HEK293 (cell line): ENCODE measurements around the gene CREM.
A peak's percentile ranks its signal among the peaks of the same experiment; 100 is the strongest.

Experiments used
- BCL11B ChIP-seq: fragments of 450-650 bp; formaldehyde crosslinking; IDR thresholded peaks from 2 replicates; pipeline ENCODE4 v1.5.1; 2016; ENCODE audit warnings: low read depth, missing biosample characterization, missing genetic modification characterization
- GLI4 ChIP-seq: fragments of 450-650 bp; formaldehyde crosslinking; IDR thresholded peaks from 2 replicates; pipeline ENCODE4 v1.5.1; 2016; ENCODE audit warnings: missing biosample characterization, missing genetic modification characterization
- HOXC10 ChIP-seq: sonication (generic); formaldehyde crosslinking; IDR thresholded peaks from 2 replicates; pipeline ENCODE4 v1.8.1; 2023; ENCODE audit warnings: mild to moderate bottlenecking, missing genetic modification reagents
- KLF16 ChIP-seq: fragments of 450-650 bp; formaldehyde crosslinking; IDR thresholded peaks from 2 replicates; pipeline ENCODE4 v1.5.1; 2017; ENCODE audit warnings: missing biosample characterization, missing genetic modification characterization
- RBAK ChIP-seq: fragments of 450-650 bp; formaldehyde crosslinking; IDR thresholded peaks from 2 replicates; pipeline ENCODE4 v1.5.1; 2016; ENCODE audit warnings: missing biosample characterization, missing genetic modification characterization
- SETDB1 ChIP-seq: IDR thresholded peaks from one replicate; pipeline ENCODE4 v1.6.1; 2017; ENCODE audit warnings: mild to moderate bottlenecking, low read length, moderate library complexity, mixed read lengths; ENCODE audit not compliant: insufficient read length
- YY1 ChIP-seq: fragments of 450-650 bp; formaldehyde crosslinking; IDR thresholded peaks from 2 replicates; pipeline ENCODE4 v1.5.1; 2018; ENCODE audit warnings: missing biosample characterization, missing genetic modification characterization
- ZFP37 ChIP-seq: fragments of 450-650 bp; formaldehyde crosslinking; IDR thresholded peaks from 2 replicates; pipeline ENCODE4 v1.5.1; 2016; ENCODE audit warnings: missing biosample characterization, missing genetic modification characterization
- ZNF155 ChIP-seq: fragments of 450-650 bp; formaldehyde crosslinking; IDR thresholded peaks from 2 replicates; pipeline ENCODE4 v1.5.1; 2016; ENCODE audit warnings: missing biosample characterization, missing genetic modification characterization
- ZNF16 ChIP-seq: fragments of 450-650 bp; formaldehyde crosslinking; IDR thresholded peaks from 2 replicates; pipeline ENCODE4 v1.5.1; 2016; ENCODE audit warnings: low read depth, missing biosample characterization, missing genetic modification characterization
- ZNF169 ChIP-seq: fragments of 450-650 bp; formaldehyde crosslinking; IDR thresholded peaks from 2 replicates; pipeline ENCODE4 v1.5.1; 2016; ENCODE audit warnings: missing biosample characterization, missing genetic modification characterization
- ZNF175 ChIP-seq: fragments of 450-650 bp; formaldehyde crosslinking; IDR thresholded peaks from 2 replicates; pipeline ENCODE4 v1.5.1; 2016; ENCODE audit warnings: missing biosample characterization, missing genetic modification characterization
- ZNF214 ChIP-seq: fragments of 450-650 bp; formaldehyde crosslinking; IDR thresholded peaks from 2 replicates; pipeline ENCODE4 v1.5.1; 2017; ENCODE audit warnings: missing biosample characterization, mild to moderate bottlenecking, missing genetic modification characterization, borderline replicate concordance
- ZNF324 ChIP-seq: fragments of 450-650 bp; formaldehyde crosslinking; IDR thresholded peaks from 2 replicates; pipeline ENCODE4 v1.5.1; 2016; ENCODE audit warnings: missing biosample characterization, missing genetic modification characterization
- ZNF350 ChIP-seq: fragments of 450-650 bp; formaldehyde crosslinking; IDR thresholded peaks from 2 replicates; pipeline ENCODE4 v1.5.0; 2017; ENCODE audit warnings: missing biosample characterization, mild to moderate bottlenecking, missing genetic modification characterization
- ZNF394 ChIP-seq: fragments of 450-650 bp; formaldehyde crosslinking; IDR thresholded peaks from 2 replicates; pipeline ENCODE4 v1.5.1; 2016; ENCODE audit warnings: missing biosample characterization, missing genetic modification characterization, mild to moderate bottlenecking, moderate library complexity, borderline replicate concordance
- ZNF426 ChIP-seq: fragments of 450-650 bp; formaldehyde crosslinking; IDR thresholded peaks from 2 replicates; pipeline ENCODE4 v1.5.1; 2017; ENCODE audit warnings: missing biosample characterization, missing genetic modification characterization, mild to moderate bottlenecking, inconsistent platforms, moderate library complexity
- ZNF701 ChIP-seq: fragments of 450-650 bp; formaldehyde crosslinking; IDR thresholded peaks from 2 replicates; pipeline ENCODE4 v1.5.1; 2016; ENCODE audit warnings: missing biosample characterization, missing genetic modification characterization
- ZNF791 ChIP-seq: fragments of 450-650 bp; formaldehyde crosslinking; IDR thresholded peaks from 2 replicates; pipeline ENCODE4 v1.5.1; 2016; ENCODE audit warnings: missing biosample characterization, missing genetic modification characterization
- ZNF837 ChIP-seq: fragments of 450-650 bp; formaldehyde crosslinking; IDR thresholded peaks from 2 replicates; pipeline ENCODE4 v1.5.1; 2016; ENCODE audit warnings: missing biosample characterization, missing genetic modification characterization
- TF ChIP-seq, protein P1 (sequence below): fragments of 450-650 bp; formaldehyde crosslinking; IDR thresholded peaks from 2 replicates; pipeline ENCODE4 v1.5.1; 2016; ENCODE audit warnings: missing biosample characterization, missing genetic modification characterization
- TF ChIP-seq, protein P2 (sequence below): fragments of 450-650 bp; formaldehyde crosslinking; IDR thresholded peaks from 2 replicates; pipeline ENCODE4 v1.5.1; 2016; ENCODE audit warnings: missing biosample characterization, missing genetic modification characterization, low read depth
- TF ChIP-seq, protein P3 (sequence below): fragments of 450-650 bp; formaldehyde crosslinking; conservative IDR thresholded peaks from 2 replicates; pipeline ENCODE4 v1.5.1; 2016; ENCODE audit warnings: low read depth, missing biosample characterization, missing genetic modification characterization
- TF ChIP-seq, protein P4 (sequence below): fragments of 450-650 bp; formaldehyde crosslinking; optimal IDR thresholded peaks from 2 replicates; pipeline ENCODE3; 2016; ENCODE audit warnings: missing biosample characterization, mild to moderate bottlenecking, missing genetic modification characterization
- TF ChIP-seq, protein P5 (sequence below): fragments of 450-650 bp; formaldehyde crosslinking; conservative IDR thresholded peaks from 2 replicates; pipeline ENCODE4 v1.5.1; 2016; ENCODE audit warnings: low read depth, missing biosample characterization, missing genetic modification characterization

The CREM gene

DNA sequence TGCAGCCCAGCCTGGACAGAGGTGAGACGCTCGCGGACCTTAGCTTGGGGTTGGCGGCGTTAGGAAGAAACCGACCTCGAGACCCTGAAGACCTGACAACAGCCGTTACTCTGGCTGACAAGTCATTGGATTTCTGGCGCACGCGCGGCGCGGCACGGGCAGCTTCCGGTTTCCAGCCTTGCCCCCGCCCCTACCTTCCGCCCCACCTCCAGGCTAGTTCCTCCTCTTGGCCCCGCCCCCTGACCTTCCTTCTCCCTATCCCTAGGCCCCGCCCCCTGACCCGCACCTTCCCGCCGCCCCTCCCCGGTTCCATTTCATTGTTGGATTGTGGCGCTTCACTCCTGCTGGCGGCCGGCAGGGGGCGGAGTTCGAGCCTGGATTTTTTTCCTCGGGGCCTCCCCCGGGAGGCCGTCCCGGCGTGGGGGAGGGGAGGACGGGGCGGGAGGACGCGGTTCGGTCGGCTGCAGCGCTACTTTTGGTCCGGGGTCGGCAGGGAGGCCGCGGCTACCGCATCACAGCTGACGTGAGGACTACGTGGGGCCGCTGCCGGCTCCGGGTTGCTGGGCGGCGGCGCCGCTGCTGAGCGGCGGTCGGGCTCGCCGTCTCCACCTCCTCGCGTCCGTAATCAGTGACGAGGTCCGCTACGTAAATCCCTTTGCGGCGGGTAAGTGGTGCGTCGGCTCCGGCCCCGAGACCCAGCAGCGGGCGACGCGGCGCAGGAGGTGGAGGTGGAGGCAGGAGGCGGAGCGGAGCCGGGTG is at the start of gene CREM (continued):
- TF ChIP-seq, protein P1, sequence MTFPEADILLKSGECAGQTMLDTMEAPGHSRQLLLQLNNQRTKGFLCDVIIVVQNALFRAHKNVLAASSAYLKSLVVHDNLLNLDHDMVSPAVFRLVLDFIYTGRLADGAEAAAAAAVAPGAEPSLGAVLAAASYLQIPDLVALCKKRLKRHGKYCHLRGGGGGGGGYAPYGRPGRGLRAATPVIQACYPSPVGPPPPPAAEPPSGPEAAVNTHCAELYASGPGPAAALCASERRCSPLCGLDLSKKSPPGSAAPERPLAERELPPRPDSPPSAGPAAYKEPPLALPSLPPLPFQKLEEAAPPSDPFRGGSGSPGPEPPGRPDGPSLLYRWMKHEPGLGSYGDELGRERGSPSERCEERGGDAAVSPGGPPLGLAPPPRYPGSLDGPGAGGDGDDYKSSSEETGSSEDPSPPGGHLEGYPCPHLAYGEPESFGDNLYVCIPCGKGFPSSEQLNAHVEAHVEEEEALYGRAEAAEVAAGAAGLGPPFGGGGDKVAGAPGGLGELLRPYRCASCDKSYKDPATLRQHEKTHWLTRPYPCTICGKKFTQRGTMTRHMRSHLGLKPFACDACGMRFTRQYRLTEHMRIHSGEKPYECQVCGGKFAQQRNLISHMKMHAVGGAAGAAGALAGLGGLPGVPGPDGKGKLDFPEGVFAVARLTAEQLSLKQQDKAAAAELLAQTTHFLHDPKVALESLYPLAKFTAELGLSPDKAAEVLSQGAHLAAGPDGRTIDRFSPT (tag by site-specific recombination): peak; percentile 48
- TF ChIP-seq ZNF426: no peak
- 0 out of 2 replicates have a peak, but pooled peaks have one; percentile 28 for TF ChIP-seq YY1 (tag by site-specific recombination)
- TF ChIP-seq ZNF175 (tag by site-specific recombination): no peak
- TF ChIP-seq GLI4 (tag by site-specific recombination): no peak
- TF ChIP-seq, protein P2, sequence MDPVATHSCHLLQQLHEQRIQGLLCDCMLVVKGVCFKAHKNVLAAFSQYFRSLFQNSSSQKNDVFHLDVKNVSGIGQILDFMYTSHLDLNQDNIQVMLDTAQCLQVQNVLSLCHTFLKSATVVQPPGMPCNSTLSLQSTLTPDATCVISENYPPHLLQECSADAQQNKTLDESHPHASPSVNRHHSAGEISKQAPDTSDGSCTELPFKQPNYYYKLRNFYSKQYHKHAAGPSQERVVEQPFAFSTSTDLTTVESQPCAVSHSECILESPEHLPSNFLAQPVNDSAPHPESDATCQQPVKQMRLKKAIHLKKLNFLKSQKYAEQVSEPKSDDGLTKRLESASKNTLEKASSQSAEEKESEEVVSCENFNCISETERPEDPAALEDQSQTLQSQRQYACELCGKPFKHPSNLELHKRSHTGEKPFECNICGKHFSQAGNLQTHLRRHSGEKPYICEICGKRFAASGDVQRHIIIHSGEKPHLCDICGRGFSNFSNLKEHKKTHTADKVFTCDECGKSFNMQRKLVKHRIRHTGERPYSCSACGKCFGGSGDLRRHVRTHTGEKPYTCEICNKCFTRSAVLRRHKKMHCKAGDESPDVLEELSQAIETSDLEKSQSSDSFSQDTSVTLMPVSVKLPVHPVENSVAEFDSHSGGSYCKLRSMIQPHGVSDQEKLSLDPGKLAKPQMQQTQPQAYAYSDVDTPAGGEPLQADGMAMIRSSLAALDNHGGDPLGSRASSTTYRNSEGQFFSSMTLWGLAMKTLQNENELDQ: no peak
- no peak for TF ChIP-seq ZNF701 (tag by site-specific recombination)
- TF ChIP-seq BCL11B (tag by site-specific recombination): peak; percentile 72; the same call in 1 of the 2 replicates
- TF ChIP-seq KLF16 (tag by site-specific recombination): no peak; the same call in 1 of the 2 replicates
- TF ChIP-seq, protein P3, sequence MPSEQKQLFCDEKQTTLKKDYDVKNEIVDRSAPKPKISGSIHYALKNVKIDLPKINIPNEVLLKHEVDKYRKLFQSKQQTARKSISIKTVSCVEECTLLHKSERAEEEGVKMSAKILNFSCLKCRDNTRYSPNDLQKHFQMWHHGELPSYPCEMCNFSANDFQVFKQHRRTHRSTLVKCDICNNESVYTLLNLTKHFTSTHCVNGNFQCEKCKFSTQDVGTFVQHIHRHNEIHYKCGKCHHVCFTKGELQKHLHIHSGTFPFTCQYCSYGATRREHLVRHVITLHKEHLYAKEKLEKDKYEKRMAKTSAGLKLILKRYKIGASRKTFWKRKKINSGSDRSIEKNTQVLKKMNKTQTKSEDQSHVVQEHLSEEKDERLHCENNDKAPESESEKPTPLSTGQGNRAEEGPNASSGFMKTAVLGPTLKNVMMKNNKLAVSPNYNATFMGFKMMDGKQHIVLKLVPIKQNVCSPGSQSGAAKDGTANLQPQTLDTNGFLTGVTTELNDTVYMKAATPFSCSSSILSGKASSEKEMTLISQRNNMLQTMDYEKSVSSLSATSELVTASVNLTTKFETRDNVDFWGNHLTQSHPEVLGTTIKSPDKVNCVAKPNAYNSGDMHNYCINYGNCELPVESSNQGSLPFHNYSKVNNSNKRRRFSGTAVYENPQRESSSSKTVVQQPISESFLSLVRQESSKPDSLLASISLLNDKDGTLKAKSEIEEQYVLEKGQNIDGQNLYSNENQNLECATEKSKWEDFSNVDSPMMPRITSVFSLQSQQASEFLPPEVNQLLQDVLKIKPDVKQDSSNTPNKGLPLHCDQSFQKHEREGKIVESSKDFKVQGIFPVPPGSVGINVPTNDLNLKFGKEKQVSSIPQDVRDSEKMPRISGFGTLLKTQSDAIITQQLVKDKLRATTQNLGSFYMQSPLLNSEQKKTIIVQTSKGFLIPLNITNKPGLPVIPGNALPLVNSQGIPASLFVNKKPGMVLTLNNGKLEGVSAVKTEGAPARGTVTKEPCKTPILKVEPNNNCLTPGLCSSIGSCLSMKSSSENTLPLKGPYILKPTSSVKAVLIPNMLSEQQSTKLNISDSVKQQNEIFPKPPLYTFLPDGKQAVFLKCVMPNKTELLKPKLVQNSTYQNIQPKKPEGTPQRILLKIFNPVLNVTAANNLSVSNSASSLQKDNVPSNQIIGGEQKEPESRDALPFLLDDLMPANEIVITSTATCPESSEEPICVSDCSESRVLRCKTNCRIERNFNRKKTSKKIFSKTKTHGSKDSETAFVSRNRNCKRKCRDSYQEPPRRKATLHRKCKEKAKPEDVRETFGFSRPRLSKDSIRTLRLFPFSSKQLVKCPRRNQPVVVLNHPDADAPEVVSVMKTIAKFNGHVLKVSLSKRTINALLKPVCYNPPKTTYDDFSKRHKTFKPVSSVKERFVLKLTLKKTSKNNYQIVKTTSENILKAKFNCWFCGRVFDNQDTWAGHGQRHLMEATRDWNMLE (tag by site-specific recombination): peak; percentile 41
- TF ChIP-seq ZNF324 (tag by site-specific recombination): peak; percentile 76; the same call in 1 of the 2 replicates
- no peak for TF ChIP-seq ZNF16 (tag by site-specific recombination)
- TF ChIP-seq ZFP37 (tag by site-specific recombination): peak; percentile 84
- no peak for TF ChIP-seq ZNF155 (tag by site-specific recombination)
- TF ChIP-seq ZNF214 (tag by site-specific recombination): no peak
- TF ChIP-seq, protein P4, sequence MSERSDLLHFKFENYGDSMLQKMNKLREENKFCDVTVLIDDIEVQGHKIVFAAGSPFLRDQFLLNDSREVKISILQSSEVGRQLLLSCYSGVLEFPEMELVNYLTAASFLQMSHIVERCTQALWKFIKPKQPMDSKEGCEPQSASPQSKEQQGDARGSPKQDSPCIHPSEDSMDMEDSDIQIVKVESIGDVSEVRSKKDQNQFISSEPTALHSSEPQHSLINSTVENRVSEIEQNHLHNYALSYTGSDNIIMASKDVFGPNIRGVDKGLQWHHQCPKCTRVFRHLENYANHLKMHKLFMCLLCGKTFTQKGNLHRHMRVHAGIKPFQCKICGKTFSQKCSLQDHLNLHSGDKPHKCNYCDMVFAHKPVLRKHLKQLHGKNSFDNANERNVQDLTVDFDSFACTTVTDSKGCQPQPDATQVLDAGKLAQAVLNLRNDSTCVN (tag by site-specific recombination): peak; percentile 84
- TF ChIP-seq RBAK: no peak
- no peak for TF ChIP-seq ZNF350 (tag by site-specific recombination)
- TF ChIP-seq, protein P5, sequence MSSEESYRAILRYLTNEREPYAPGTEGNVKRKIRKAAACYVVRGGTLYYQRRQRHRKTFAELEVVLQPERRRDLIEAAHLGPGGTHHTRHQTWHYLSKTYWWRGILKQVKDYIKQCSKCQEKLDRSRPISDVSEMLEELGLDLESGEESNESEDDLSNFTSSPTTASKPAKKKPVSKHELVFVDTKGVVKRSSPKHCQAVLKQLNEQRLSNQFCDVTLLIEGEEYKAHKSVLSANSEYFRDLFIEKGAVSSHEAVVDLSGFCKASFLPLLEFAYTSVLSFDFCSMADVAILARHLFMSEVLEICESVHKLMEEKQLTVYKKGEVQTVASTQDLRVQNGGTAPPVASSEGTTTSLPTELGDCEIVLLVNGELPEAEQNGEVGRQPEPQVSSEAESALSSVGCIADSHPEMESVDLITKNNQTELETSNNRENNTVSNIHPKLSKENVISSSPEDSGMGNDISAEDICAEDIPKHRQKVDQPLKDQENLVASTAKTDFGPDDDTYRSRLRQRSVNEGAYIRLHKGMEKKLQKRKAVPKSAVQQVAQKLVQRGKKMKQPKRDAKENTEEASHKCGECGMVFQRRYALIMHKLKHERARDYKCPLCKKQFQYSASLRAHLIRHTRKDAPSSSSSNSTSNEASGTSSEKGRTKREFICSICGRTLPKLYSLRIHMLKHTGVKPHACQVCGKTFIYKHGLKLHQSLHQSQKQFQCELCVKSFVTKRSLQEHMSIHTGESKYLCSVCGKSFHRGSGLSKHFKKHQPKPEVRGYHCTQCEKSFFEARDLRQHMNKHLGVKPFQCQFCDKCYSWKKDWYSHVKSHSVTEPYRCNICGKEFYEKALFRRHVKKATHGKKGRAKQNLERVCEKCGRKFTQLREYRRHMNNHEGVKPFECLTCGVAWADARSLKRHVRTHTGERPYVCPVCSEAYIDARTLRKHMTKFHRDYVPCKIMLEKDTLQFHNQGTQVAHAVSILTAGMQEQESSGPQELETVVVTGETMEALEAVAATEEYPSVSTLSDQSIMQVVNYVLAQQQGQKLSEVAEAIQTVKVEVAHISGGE: peak; percentile 56
- no peak for TF ChIP-seq ZNF791 (tag by site-specific recombination)
- TF ChIP-seq HOXC10: no peak
- no peak for TF ChIP-seq ZNF169 (tag by site-specific recombination)
- no peak for TF ChIP-seq SETDB1
- TF ChIP-seq ZNF394: peak; percentile 66; the same call in 1 of the 2 replicates
- TF ChIP-seq ZNF837 (tag by site-specific recombination): no peak
